ENCODE data around the gene MEF2B. TPM values are rescaled to one million over a fixed set of nuclear protein-coding genes. Genes with fewer than 3 reads are reported as not detected.

The MEF2B gene
- total RNA-seq, 1 donor from 2014 or later = 1.5 TPM

DNA sequence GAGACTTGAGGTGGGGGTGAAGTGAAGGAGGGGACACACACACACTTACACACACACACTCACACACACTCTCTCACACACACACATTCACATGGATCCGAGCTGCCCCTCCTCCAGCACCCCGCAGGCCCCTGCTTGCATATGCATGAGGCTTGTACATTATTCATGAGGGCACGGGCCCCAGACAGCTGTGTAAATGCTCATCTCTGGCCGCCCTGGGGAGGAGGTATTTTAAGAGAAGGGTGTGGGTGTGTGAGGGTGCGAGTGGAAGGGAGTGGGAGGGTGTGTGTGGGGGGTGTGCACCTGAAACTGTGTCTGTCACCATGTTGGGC lies 44.1 kb upstream of the MEF2B start:
- TF ChIP-seq, protein P1, sequence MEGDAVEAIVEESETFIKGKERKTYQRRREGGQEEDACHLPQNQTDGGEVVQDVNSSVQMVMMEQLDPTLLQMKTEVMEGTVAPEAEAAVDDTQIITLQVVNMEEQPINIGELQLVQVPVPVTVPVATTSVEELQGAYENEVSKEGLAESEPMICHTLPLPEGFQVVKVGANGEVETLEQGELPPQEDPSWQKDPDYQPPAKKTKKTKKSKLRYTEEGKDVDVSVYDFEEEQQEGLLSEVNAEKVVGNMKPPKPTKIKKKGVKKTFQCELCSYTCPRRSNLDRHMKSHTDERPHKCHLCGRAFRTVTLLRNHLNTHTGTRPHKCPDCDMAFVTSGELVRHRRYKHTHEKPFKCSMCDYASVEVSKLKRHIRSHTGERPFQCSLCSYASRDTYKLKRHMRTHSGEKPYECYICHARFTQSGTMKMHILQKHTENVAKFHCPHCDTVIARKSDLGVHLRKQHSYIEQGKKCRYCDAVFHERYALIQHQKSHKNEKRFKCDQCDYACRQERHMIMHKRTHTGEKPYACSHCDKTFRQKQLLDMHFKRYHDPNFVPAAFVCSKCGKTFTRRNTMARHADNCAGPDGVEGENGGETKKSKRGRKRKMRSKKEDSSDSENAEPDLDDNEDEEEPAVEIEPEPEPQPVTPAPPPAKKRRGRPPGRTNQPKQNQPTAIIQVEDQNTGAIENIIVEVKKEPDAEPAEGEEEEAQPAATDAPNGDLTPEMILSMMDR (conservative IDR thresholded peaks at IDR 0.05) = no peak
- no peaks in the 10 kb centered on the region for H3K36me3 Mint-ChIP-seq (ENCODE audit: low read depth)
- DNase-seq (ENCODE audit: low read depth, low spot score) = peak; percentile 27
- H3K27ac Mint-ChIP-seq (ENCODE audit: unreplicated experiment) = peak overlapping the region; percentile 1
- H3K4me1 Mint-ChIP-seq = peaks cover 14% of the 10 kb centered on the region
- H3K4me3 Mint-ChIP-seq = peak overlapping the region; percentile 40
- no peaks in the 10 kb centered on the region for H3K9me3 Mint-ChIP-seq
- peaks cover 82% of the 10 kb centered on the region for H3K27me3 Mint-ChIP-seq (ENCODE audit: low read depth)

DNA sequence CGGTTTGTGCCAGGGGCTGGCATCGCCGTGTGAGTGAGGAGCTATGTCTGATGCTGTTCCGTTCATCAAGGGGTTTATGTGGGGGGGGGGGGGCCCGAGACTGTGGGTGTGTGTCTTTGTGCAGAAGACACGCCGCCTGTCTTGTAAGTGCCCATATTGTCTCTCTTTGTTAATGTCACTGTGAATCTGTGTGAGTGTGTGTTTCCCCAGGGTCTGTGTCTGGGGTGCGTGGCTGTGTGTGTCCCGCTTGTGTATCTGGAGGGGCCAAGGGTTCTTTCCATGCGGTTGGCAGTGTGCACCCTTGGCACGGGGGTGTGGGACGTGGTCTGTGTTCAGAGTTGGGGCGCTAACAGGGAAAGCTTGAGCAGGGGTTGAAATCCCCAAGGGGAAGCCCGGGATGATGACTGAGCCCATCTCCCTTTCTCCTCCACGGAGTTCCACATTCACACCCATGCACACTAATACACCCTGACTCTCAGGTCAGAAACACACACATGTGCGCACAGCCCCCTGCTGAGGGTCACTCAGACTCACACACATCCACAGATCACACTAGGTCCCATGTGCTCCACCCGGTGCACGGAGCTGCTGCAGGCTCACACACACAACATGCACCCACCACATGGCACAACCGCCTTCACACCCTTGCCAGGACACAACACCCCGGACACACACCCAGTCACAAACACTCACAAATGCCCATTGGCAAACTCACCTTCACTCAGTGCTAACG lies 43.5 kb upstream of the MEF2B start:
- peak overlapping the region; percentile 40 for H3K4me3 Mint-ChIP-seq
- no peak overlapping the region for H3K27ac Mint-ChIP-seq (ENCODE audit: unreplicated experiment)
- TF ChIP-seq, protein P1 (conservative IDR thresholded peaks at IDR 0.05) = no peak
- peaks cover 14% of the 10 kb centered on the region for H3K4me1 Mint-ChIP-seq
- H3K36me3 Mint-ChIP-seq (ENCODE audit: low read depth) = no peaks in the 10 kb centered on the region
- no peak for DNase-seq (ENCODE audit: low read depth, low spot score)
- H3K9me3 Mint-ChIP-seq = no peaks in the 10 kb centered on the region
- H3K27me3 Mint-ChIP-seq (ENCODE audit: low read depth) = peaks cover 80% of the 10 kb centered on the region

DNA sequence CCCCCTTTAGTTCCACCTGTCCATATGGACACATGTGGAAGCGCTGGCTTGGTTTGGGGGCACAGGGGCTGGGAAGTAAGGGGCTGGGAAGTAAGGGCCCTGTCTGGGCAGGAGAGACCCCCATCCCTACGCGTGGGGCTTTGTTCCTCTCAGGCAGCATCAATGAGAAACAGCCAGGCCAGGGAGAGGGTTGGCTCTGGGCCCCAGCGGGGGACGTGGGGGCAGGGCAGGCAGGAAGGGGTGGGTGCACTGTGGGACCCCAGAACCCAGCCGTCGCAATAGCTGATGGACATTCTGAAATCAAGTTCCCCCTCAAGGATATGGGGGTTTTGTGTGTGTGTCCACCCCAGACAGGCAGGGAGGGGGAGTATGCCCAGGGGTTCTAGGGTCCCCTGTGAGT lies 42.9 kb upstream of the MEF2B start:
- Mint-ChIP-seq H3K4me1 (peaks cover 14% of the 10 kb centered on the region), H3K9me3 (no peaks in the 10 kb centered on the region), H3K36me3 (ENCODE audit: low read depth) (no peaks in the 10 kb centered on the region), H3K27me3 (ENCODE audit: low read depth) (peaks cover 79% of the 10 kb centered on the region), H3K27ac (ENCODE audit: unreplicated experiment) (no peak overlapping the region), H3K4me3 (no peak overlapping the region)
- TF ChIP-seq, protein P1 (conservative IDR thresholded peaks at IDR 0.05) = no peak
- DNase-seq (ENCODE audit: low read depth, low spot score) = no peak

DNA sequence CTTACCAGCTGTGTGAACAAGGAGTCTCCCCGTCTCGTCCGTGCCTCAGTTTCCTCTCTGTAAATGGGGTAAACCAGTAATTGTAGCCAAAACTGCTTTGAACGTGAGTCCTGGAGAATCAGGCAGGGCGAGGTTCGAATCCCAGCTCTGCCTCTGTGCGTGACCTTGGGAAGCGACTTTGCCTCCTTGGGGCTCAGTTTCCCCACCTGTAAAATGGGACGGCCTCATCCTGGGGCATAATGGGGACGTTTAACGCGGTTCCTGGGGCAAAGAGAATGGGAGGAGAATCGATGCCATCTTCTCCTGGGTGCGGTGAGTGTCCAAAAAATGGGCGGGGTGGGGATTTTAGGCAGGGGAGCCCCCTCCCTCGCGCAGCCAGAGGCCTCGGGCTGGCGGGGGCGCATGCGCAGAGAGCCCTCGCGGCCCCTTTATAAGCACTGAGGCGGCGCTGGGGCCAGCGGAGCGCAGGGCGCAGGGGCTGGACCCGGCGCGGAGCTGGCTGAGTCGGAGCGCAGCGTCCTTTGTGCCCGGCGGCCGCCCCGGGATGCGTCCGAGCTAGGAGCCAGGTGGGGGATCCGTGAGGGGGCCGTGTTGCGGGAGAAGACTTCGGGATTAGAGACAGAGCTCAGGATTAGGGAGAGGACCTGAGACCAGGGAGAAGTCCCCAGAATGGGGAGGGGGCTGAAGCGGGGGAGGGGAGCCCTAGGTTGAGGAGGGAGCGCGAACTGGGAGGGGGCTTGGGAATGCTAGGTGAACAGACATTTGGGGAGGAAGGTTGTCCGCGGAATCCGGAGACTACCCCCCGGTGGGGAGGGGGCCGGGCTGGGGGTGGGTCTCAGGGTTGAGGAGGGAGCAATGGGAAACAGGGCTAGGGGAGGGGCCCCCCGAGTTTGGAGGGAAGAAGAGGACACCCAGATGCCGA lies 41.7 kb upstream of the MEF2B start, which contains the start of gene NCAN:
Gene NCAN, plus strand, starts transcription at position 460 of the 922 bp plus-strand sequence. CDS start 4,996 bp downstream, outside the sequence.
- Mint-ChIP-seq H3K36me3 (ENCODE audit: low read depth) (no peaks in the 10 kb centered on the region), H3K4me3 (no peak within 1 kb of the TSS), H3K27ac (ENCODE audit: unreplicated experiment) (no peak within 1 kb of the TSS), H3K9me3 (no peaks in the 10 kb centered on the region), H3K4me1 (peaks cover 20% of the 10 kb centered on the region), H3K27me3 (ENCODE audit: low read depth) (peaks cover 79% of the 10 kb centered on the region)
- DNase-seq (ENCODE audit: low read depth, low spot score) = peak; percentile 46
- TF ChIP-seq, protein P1 (conservative IDR thresholded peaks at IDR 0.05) = no peak

DNA sequence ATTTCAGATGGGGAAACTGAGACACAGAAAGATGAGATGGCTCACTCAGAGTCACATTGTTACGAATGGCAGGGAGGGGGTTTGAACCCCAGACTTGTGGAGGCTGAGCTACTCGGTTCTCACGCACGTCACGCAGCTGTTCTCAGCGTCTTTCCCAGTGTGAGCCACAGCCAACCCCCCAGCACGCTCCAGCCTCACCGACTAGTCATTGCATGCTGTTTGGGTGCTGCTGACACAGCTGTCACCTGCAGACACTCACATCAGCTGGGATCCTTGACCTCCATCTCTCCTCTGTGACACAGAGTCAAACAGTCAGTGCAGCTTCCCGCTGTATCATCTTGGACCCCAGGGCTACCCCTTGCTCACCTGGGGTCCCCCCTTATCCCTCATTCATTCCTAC lies 39.3 kb upstream of the MEF2B start:
- Mint-ChIP-seq H3K36me3 (ENCODE audit: low read depth) (no peaks in the 10 kb centered on the region), H3K9me3 (no peaks in the 10 kb centered on the region), H3K4me3 (no peak overlapping the region), H3K27me3 (ENCODE audit: low read depth) (peaks cover 75% of the 10 kb centered on the region), H3K27ac (ENCODE audit: unreplicated experiment) (no peak overlapping the region), H3K4me1 (peaks cover 18% of the 10 kb centered on the region)
- TF ChIP-seq, protein P1 (conservative IDR thresholded peaks at IDR 0.05) = no peak
- DNase-seq (ENCODE audit: low read depth, low spot score) = no peak
